ENCODE measurements around the gene PCSK2.

DNA sequence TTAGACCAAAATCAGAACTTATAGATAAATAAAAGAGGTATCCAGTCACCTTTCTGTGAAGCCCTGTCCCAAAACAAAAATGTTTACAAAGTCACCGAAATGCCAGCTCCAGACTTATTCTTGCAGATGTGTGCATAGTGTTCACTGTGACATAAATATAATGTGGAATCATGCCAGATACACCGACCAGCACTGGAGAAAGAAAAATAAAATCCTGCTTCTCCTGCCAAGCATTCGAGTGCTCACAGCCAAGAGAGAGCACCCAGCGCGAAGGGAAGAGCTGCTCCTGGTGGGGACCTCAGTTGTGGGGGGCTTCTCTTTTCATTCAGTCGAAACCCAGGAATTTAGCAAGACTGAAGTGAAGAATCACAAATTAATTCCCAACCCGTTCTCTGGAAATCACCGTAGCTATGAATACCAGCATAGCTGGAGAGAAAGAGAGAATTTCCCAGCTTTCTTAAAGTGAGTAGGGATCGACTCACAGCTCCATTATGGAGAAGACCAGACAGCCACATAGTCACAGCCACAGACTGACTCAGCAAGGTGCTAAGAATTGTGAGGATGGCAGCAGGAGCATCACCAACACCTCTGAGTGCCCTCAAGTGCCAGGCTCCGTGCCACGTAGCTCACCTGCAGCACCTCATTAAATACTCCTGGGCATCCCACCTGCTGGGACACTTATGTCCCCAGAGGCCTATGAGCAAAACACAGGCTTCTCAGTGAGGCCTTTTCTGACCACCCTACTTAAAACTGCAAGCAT is 271.2 kb downstream of the PCSK2 start:
- TF ChIP-seq, protein P1, sequence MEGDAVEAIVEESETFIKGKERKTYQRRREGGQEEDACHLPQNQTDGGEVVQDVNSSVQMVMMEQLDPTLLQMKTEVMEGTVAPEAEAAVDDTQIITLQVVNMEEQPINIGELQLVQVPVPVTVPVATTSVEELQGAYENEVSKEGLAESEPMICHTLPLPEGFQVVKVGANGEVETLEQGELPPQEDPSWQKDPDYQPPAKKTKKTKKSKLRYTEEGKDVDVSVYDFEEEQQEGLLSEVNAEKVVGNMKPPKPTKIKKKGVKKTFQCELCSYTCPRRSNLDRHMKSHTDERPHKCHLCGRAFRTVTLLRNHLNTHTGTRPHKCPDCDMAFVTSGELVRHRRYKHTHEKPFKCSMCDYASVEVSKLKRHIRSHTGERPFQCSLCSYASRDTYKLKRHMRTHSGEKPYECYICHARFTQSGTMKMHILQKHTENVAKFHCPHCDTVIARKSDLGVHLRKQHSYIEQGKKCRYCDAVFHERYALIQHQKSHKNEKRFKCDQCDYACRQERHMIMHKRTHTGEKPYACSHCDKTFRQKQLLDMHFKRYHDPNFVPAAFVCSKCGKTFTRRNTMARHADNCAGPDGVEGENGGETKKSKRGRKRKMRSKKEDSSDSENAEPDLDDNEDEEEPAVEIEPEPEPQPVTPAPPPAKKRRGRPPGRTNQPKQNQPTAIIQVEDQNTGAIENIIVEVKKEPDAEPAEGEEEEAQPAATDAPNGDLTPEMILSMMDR (conservative IDR thresholded peaks at IDR 0.05) = no peak
- TF ChIP-seq EZH2 (IDR thresholded peaks at IDR 0.05; ENCODE audit: low read depth) = no peak

Measured in PC-9 (cell line).